Measurements from ENCODE around the gene ATP11A. TPM values are rescaled to one million over a fixed set of nuclear protein-coding genes. Genes with fewer than 3 reads are reported as not detected.

ATP11A gene
- total RNA-seq, 1 donor from 2014 or later, result 11.5 TPM

GRCh38 chr13:112821340-112822055 is 131.7 kb downstream of the ATP11A start:
- Histone ChIP-seq H3K36me3 (ENCODE audit: control insufficient read depth in 3 of 3, insufficient read depth in 3 of 3, low read length in 3 of 3) (peaks cover 45 to 68% (median 59%) of the 10 kb centered on the region in 3 donors), H3K9ac (ENCODE audit: low read depth in 1 of 3, low read length in 3 of 3) (no peak overlapping the region), H3K27me3 (ENCODE audit: control insufficient read depth in 3 of 3, insufficient read depth in 3 of 3, low read length in 3 of 3) (no peaks in the 10 kb centered on the region), H3K9me3 (ENCODE audit: control insufficient read depth in 3 of 3, low read length in 3 of 3) (no peaks in the 10 kb centered on the region), H3K27ac (ENCODE audit: low read depth, low read length) (no peak overlapping the region), H3K4me1 (ENCODE audit: control insufficient read depth in 3 of 3, insufficient read depth in 3 of 3, low read length in 3 of 3) (no peaks in the 10 kb centered on the region), H3K4me3 (ENCODE audit: low read length in 3 of 3) (no peak overlapping the region)

DNA sequence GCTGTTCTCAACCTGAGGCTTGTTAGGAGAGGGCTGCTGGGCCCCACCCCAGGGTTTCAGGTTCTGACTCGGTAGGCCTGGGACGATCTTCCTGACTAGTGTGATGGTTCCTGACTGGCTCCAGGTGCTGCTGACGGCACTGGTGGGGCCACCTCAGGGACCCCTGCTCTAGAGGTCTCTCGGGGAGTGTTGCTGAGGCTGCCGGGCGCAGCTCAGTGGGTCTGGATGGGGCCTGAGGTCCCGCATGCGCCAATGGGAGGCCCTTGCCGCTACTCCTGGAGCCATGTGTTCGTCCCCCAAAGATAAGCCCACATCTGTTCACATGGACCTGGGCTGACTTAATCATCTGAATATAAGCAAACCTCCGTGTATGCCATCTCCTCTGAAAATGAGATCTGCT is 133.0 kb downstream of the ATP11A start:
- Histone ChIP-seq H3K4me3 (ENCODE audit: low read length in 3 of 3) (no peak overlapping the region), H3K36me3 (ENCODE audit: control insufficient read depth in 3 of 3, insufficient read depth in 3 of 3, low read length in 3 of 3) (peaks cover 46 to 69% (median 59%) of the 10 kb centered on the region in 3 donors), H3K9ac (ENCODE audit: low read depth in 1 of 3, low read length in 3 of 3) (peak overlapping the region in 1 of 3 donors; percentile 19), H3K4me1 (ENCODE audit: control insufficient read depth in 3 of 3, insufficient read depth in 3 of 3, low read length in 3 of 3) (no peaks in the 10 kb centered on the region), H3K27ac (ENCODE audit: low read depth, low read length) (no peak overlapping the region), H3K9me3 (ENCODE audit: control insufficient read depth in 3 of 3, low read length in 3 of 3) (no peaks in the 10 kb centered on the region), H3K27me3 (ENCODE audit: control insufficient read depth in 3 of 3, insufficient read depth in 3 of 3, low read length in 3 of 3) (no peaks in the 10 kb centered on the region)

DNA sequence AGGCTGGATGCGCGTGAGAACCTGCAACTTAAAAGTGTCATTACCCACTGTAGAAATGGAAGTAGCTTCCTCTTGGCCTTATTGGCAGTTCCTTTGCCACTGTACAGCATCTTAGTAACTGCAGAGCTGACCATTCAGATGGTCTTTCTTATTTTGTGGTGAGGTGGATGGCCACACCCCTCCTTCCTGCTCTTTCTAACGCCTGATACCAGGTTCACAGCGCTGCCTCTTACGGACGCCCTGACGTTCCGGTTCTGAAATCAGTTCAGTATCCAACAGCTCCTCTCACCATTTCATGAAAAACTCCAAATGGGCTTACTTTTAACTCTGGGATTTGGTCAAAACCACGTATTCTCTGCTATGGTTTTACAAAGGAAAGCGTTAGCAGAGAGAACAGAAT is 134.6 kb downstream of the ATP11A start:
- Histone ChIP-seq H3K36me3 (ENCODE audit: control insufficient read depth in 3 of 3, insufficient read depth in 3 of 3, low read length in 3 of 3) (peaks cover 43 to 63% (median 55%) of the 10 kb centered on the region in 3 donors), H3K27me3 (ENCODE audit: control insufficient read depth in 3 of 3, insufficient read depth in 3 of 3, low read length in 3 of 3) (no peaks in the 10 kb centered on the region), H3K27ac (ENCODE audit: low read depth, low read length) (no peak overlapping the region), H3K9me3 (ENCODE audit: control insufficient read depth in 3 of 3, low read length in 3 of 3) (no peaks in the 10 kb centered on the region), H3K9ac (ENCODE audit: low read depth in 1 of 3, low read length in 3 of 3) (no peak overlapping the region), H3K4me3 (ENCODE audit: low read length in 3 of 3) (no peak overlapping the region), H3K4me1 (ENCODE audit: control insufficient read depth in 3 of 3, insufficient read depth in 3 of 3, low read length in 3 of 3) (no peaks in the 10 kb centered on the region)

- Histone ChIP-seq H3K27me3 (ENCODE audit: control insufficient read depth in 3 of 3, insufficient read depth in 3 of 3, low read length in 3 of 3) (no peaks in the 10 kb centered on the region), H3K9ac (ENCODE audit: low read depth in 1 of 3, low read length in 3 of 3) (no peak overlapping the region), H3K36me3 (ENCODE audit: control insufficient read depth in 3 of 3, insufficient read depth in 3 of 3, low read length in 3 of 3) (peaks cover 39 to 57% (median 50%) of the 10 kb centered on the region in 3 donors), H3K9me3 (ENCODE audit: control insufficient read depth in 3 of 3, low read length in 3 of 3) (no peaks in the 10 kb centered on the region), H3K4me3 (ENCODE audit: low read length in 3 of 3) (no peak overlapping the region), H3K4me1 (ENCODE audit: control insufficient read depth in 3 of 3, insufficient read depth in 3 of 3, low read length in 3 of 3) (no peaks in the 10 kb centered on the region), H3K27ac (ENCODE audit: low read depth, low read length) (no peak overlapping the region)
Observed at GRCh38 chr13:112825071-112825470, 135.2 kb downstream of the ATP11A start.

- Histone ChIP-seq H3K27ac (ENCODE audit: low read depth, low read length) (no peak overlapping the region), H3K4me1 (ENCODE audit: control insufficient read depth in 3 of 3, insufficient read depth in 3 of 3, low read length in 3 of 3) (no peaks in the 10 kb centered on the region), H3K4me3 (ENCODE audit: low read length in 3 of 3) (no peak overlapping the region), H3K9ac (ENCODE audit: low read depth in 1 of 3, low read length in 3 of 3) (no peak overlapping the region), H3K27me3 (ENCODE audit: control insufficient read depth in 3 of 3, insufficient read depth in 3 of 3, low read length in 3 of 3) (no peaks in the 10 kb centered on the region), H3K36me3 (ENCODE audit: control insufficient read depth in 3 of 3, insufficient read depth in 3 of 3, low read length in 3 of 3) (peaks cover 36 to 56% (median 42%) of the 10 kb centered on the region in 3 donors), H3K9me3 (ENCODE audit: control insufficient read depth in 3 of 3, low read length in 3 of 3) (no peaks in the 10 kb centered on the region)
Observed at GRCh38 chr13:112825875-112826274, 136.0 kb downstream of the ATP11A start.

- Histone ChIP-seq H3K4me1 (ENCODE audit: control insufficient read depth in 3 of 3, insufficient read depth in 3 of 3, low read length in 3 of 3) (no peaks in the 10 kb centered on the region), H3K27ac (ENCODE audit: low read depth, low read length) (no peak overlapping the region), H3K9me3 (ENCODE audit: control insufficient read depth in 3 of 3, low read length in 3 of 3) (no peaks in the 10 kb centered on the region), H3K36me3 (ENCODE audit: control insufficient read depth in 3 of 3, insufficient read depth in 3 of 3, low read length in 3 of 3) (peaks cover 41 to 63% (median 47%) of the 10 kb centered on the region in 3 donors), H3K9ac (ENCODE audit: low read depth in 1 of 3, low read length in 3 of 3) (no peak overlapping the region), H3K4me3 (ENCODE audit: low read length in 3 of 3) (no peak overlapping the region), H3K27me3 (ENCODE audit: control insufficient read depth in 3 of 3, insufficient read depth in 3 of 3, low read length in 3 of 3) (no peaks in the 10 kb centered on the region)
Observed at GRCh38 chr13:112826565-112826964, 136.7 kb downstream of the ATP11A start.

GRCh38 chr13:112828082-112828699 is 138.4 kb downstream of the ATP11A start:
- Histone ChIP-seq H3K27me3 (ENCODE audit: control insufficient read depth in 3 of 3, insufficient read depth in 3 of 3, low read length in 3 of 3) (no peaks in the 10 kb centered on the region), H3K4me1 (ENCODE audit: control insufficient read depth in 3 of 3, insufficient read depth in 3 of 3, low read length in 3 of 3) (no peaks in the 10 kb centered on the region), H3K27ac (ENCODE audit: low read depth, low read length) (no peak overlapping the region), H3K9me3 (ENCODE audit: control insufficient read depth in 3 of 3, low read length in 3 of 3) (no peaks in the 10 kb centered on the region), H3K4me3 (ENCODE audit: low read length in 3 of 3) (no peak overlapping the region), H3K9ac (ENCODE audit: low read depth in 1 of 3, low read length in 3 of 3) (no peak overlapping the region), H3K36me3 (ENCODE audit: control insufficient read depth in 3 of 3, insufficient read depth in 3 of 3, low read length in 3 of 3) (peaks cover 57 to 75% (median 61%) of the 10 kb centered on the region in 3 donors)

DNA sequence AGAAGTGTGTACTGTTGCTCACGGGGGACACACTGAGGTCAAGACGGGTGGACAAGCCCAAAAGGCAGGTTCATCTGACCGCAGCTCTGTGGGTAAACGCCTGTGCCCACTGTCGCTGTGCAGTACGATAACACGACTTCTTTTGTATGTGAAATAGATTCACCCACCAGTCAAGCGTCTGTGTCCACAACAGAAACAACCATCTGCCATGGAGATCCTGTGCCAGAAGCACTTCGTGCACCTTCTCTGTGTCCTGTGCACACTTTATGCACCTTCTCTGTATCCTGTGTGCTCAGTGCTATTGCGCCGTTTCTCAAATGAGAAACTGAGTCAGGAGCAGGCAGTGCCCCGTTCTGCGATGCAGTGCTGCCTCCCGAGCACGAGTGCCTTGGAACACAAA is 138.9 kb downstream of the ATP11A start:
- H3K27ac ChIP-seq (ENCODE audit: low read depth, low read length), result no peak overlapping the region
- H3K4me3 ChIP-seq (ENCODE audit: low read length in 3 of 3), result no peak overlapping the region
- H3K9me3 ChIP-seq (ENCODE audit: control insufficient read depth in 3 of 3, low read length in 3 of 3), result no peaks in the 10 kb centered on the region
- no peaks in the 10 kb centered on the region for H3K27me3 ChIP-seq (ENCODE audit: control insufficient read depth in 3 of 3, insufficient read depth in 3 of 3, low read length in 3 of 3)
- no peak overlapping the region for H3K9ac ChIP-seq (ENCODE audit: low read depth in 1 of 3, low read length in 3 of 3)
- H3K4me1 ChIP-seq (ENCODE audit: control insufficient read depth in 3 of 3, insufficient read depth in 3 of 3, low read length in 3 of 3), result no peaks in the 10 kb centered on the region
- peaks cover 60 to 74% (median 62%) of the 10 kb centered on the region in 3 donors for H3K36me3 ChIP-seq (ENCODE audit: control insufficient read depth in 3 of 3, insufficient read depth in 3 of 3, low read length in 3 of 3)

DNA sequence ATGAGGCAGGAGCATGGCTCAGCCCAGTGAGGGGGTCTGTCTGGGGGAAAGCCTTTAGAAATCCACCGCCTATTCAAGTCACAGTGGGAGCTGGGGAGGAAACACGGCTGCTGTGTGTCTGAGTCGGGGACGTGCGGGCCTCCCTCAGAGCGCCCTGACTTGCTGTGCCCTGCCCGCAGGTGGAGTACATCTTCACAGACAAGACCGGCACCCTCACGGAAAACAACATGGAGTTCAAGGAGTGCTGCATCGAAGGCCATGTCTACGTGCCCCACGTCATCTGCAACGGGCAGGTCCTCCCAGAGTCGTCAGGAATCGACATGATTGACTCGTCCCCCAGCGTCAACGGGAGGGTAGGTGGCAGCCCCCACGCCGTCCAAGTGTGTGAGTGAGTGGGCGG is 141.4 kb downstream of the ATP11A start:
- no peak overlapping the region for H3K4me3 ChIP-seq (ENCODE audit: low read length in 3 of 3)
- H3K36me3 ChIP-seq (ENCODE audit: control insufficient read depth in 3 of 3, insufficient read depth in 3 of 3, low read length in 3 of 3), result peaks cover 55 to 71% (median 68%) of the 10 kb centered on the region in 3 donors

GRCh38 chr13:112831801-112832200 is 142.0 kb downstream of the ATP11A start:
- H3K27ac ChIP-seq (ENCODE audit: low read depth, low read length), result no peak overlapping the region
- no peak overlapping the region for H3K9ac ChIP-seq (ENCODE audit: low read depth in 1 of 3, low read length in 3 of 3)
- peaks cover 50 to 71% (median 64%) of the 10 kb centered on the region in 3 donors for H3K36me3 ChIP-seq (ENCODE audit: control insufficient read depth in 3 of 3, insufficient read depth in 3 of 3, low read length in 3 of 3)
- H3K4me3 ChIP-seq (ENCODE audit: low read length in 3 of 3), result no peak overlapping the region
- no peaks in the 10 kb centered on the region for H3K27me3 ChIP-seq (ENCODE audit: control insufficient read depth in 3 of 3, insufficient read depth in 3 of 3, low read length in 3 of 3)
- H3K9me3 ChIP-seq (ENCODE audit: control insufficient read depth in 3 of 3, low read length in 3 of 3), result no peaks in the 10 kb centered on the region
- no peaks in the 10 kb centered on the region for H3K4me1 ChIP-seq (ENCODE audit: control insufficient read depth in 3 of 3, insufficient read depth in 3 of 3, low read length in 3 of 3)

More for the DNA sequence above, 141.4 kb downstream of the ATP11A start:
- Histone ChIP-seq H3K9ac (ENCODE audit: low read depth in 1 of 3, low read length in 3 of 3) (no peak overlapping the region), H3K9me3 (ENCODE audit: control insufficient read depth in 3 of 3, low read length in 3 of 3) (no peaks in the 10 kb centered on the region), H3K27me3 (ENCODE audit: control insufficient read depth in 3 of 3, insufficient read depth in 3 of 3, low read length in 3 of 3) (no peaks in the 10 kb centered on the region), H3K27ac (ENCODE audit: low read depth, low read length) (no peak overlapping the region), H3K4me1 (ENCODE audit: control insufficient read depth in 3 of 3, insufficient read depth in 3 of 3, low read length in 3 of 3) (no peaks in the 10 kb centered on the region)

All from skeletal muscle tissue (tissue), 4 donors.